ENCODE measurements around the gene DACT2.
"Not testable (repeated sequence)": the region's sequence is repeated elsewhere in the genome, so short reads cannot be mapped to it uniquely, and the experiment has no call there.

The DACT2 gene

GRCh38 chr6:168280020-168280898 lies 39.3 kb downstream of the DACT2 start:
- no peak for DNase-seq

- DNase-seq: no peak
These were observed 40.1 kb downstream of the DACT2 start for GRCh38 chr6:168279403-168279935.

- no peak for DNase-seq
These were observed 40.7 kb downstream of the DACT2 start for GRCh38 chr6:168278904-168279303.

GRCh38 chr6:168277274-168277669 lies 42.3 kb downstream of the DACT2 start:
- DNase-seq: no peak

- DNase-seq: no peak
These were observed 42.9 kb downstream of the DACT2 start for GRCh38 chr6:168276576-168277273.

- DNase-seq: no peak
These were observed 44.4 kb downstream of the DACT2 start for GRCh38 chr6:168275168-168275567.

- no peak for DNase-seq
These were observed 45.3 kb downstream of the DACT2 start for GRCh38 chr6:168274037-168274952.

GRCh38 chr6:168273441-168274036 lies 46.0 kb downstream of the DACT2 start:
- DNase-seq: no peak

- no peak for DNase-seq
These were observed 46.9 kb downstream of the DACT2 start for GRCh38 chr6:168272415-168273325.

GRCh38 chr6:168270274-168271172 lies 49.1 kb downstream of the DACT2 start:
- DNase-seq: no peak

- DNase-seq: no peak
These were observed 49.9 kb downstream of the DACT2 start for GRCh38 chr6:168269455-168270243.

GRCh38 chr6:168268755-168269154 lies 50.8 kb downstream of the DACT2 start:
- no peak for DNase-seq

- DNase-seq: not testable (repeated sequence)
These were observed 51.8 kb downstream of the DACT2 start for GRCh38 chr6:168267779-168268178.

- no peak for DNase-seq
These were observed 53.5 kb downstream of the DACT2 start for GRCh38 chr6:168265827-168266815.

GRCh38 chr6:168265394-168265793 lies 54.2 kb downstream of the DACT2 start:
- DNase-seq: no peak

GRCh38 chr6:168264593-168265335 lies 54.8 kb downstream of the DACT2 start:
- DNase-seq: no peak

GRCh38 chr6:168263351-168263905 lies 56.1 kb downstream of the DACT2 start:
- no peak for DNase-seq
